ENCODE measurements around the gene LPIN2.
"Not testable (repeated sequence)": the region's sequence is repeated elsewhere in the genome, so short reads cannot be mapped to it uniquely, and the experiment has no call there.

LPIN2 gene, protein sequence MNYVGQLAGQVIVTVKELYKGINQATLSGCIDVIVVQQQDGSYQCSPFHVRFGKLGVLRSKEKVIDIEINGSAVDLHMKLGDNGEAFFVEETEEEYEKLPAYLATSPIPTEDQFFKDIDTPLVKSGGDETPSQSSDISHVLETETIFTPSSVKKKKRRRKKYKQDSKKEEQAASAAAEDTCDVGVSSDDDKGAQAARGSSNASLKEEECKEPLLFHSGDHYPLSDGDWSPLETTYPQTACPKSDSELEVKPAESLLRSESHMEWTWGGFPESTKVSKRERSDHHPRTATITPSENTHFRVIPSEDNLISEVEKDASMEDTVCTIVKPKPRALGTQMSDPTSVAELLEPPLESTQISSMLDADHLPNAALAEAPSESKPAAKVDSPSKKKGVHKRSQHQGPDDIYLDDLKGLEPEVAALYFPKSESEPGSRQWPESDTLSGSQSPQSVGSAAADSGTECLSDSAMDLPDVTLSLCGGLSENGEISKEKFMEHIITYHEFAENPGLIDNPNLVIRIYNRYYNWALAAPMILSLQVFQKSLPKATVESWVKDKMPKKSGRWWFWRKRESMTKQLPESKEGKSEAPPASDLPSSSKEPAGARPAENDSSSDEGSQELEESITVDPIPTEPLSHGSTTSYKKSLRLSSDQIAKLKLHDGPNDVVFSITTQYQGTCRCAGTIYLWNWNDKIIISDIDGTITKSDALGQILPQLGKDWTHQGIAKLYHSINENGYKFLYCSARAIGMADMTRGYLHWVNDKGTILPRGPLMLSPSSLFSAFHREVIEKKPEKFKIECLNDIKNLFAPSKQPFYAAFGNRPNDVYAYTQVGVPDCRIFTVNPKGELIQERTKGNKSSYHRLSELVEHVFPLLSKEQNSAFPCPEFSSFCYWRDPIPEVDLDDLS

DNA sequence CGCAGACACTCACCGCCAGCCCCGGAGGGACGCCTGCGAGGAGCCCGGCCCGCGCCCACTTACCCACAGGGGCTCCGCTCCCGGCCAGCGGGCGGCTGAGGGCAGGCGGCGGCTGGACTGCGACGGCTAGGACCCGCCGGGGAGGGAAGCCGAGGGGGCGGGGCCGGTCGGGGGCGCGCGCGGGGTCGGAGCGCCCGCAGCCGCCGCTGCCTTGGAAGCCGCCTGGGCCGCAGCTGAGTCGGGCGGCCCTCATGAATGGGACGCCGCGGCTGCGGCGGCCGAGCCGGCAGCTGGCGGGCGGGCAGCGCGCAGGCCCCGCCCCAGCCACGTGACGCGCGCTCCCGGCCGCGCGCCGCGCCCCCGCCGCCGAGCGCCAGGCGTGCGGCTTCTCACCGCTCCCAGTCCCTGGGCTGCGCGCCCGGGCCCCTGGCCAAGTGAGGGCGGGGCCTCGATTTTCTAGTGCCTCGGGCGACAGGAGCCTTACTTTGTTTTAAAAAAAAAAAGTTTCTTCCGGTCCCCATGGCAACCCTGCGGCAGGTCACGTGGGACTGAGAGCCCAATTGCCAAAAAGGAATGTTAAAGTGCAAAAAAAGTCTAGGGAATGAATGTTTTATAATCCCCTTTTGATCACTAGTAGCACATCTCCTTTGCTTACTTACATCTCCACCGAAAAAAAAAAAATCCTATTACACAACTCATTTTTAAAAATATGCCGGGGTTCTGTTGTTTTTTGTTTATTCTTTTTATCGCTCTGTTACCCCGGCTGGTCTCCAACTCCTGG lies at the start of gene LPIN2:
LPIN2 (minus strand) TSS at position 121 of the 781 bp plus-strand sequence. CDS start 52,304 bp downstream, outside the sequence.
- peak; percentile 45 for FAIRE-seq
- DNase-seq (ENCODE audit: low spot score), result peak; percentile 88

DNA sequence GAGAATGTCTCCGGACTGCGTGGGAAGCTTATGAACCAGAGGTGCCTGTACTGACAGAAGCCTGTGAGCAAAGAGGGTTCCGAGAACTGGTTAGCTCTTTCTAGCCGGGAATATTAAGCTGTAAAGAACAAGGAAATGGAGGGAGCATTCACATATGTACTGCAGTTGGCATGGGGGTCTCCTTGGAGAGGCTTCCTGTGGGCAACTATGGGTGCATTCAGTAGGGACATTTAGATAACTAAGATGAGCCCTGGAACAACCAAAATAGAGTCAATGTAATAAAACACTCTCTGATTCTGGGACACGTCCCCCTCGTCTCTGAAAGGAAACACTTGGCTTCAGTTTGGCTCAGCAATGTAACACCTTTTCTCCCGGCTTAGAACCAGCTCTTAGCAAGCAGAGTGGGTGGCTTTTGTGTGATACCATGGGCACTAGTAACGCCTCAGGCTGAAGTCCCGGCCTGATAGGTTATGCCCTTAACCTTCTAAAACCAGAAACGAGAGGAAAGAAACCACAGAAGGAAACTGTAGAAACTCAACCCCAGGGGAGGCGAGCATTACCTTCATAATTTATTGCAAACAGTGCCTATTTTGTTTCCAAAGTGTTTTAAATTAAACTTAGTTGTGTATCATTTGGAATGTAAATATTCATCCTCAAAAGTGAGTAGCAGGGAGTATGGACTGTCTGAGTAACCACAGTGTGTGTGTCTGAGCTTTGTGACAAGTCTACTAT lies 48.8 kb upstream of the LPIN2 start:
- DNase-seq (ENCODE audit: low spot score) (no peak), FAIRE-seq (no peak)

DNA sequence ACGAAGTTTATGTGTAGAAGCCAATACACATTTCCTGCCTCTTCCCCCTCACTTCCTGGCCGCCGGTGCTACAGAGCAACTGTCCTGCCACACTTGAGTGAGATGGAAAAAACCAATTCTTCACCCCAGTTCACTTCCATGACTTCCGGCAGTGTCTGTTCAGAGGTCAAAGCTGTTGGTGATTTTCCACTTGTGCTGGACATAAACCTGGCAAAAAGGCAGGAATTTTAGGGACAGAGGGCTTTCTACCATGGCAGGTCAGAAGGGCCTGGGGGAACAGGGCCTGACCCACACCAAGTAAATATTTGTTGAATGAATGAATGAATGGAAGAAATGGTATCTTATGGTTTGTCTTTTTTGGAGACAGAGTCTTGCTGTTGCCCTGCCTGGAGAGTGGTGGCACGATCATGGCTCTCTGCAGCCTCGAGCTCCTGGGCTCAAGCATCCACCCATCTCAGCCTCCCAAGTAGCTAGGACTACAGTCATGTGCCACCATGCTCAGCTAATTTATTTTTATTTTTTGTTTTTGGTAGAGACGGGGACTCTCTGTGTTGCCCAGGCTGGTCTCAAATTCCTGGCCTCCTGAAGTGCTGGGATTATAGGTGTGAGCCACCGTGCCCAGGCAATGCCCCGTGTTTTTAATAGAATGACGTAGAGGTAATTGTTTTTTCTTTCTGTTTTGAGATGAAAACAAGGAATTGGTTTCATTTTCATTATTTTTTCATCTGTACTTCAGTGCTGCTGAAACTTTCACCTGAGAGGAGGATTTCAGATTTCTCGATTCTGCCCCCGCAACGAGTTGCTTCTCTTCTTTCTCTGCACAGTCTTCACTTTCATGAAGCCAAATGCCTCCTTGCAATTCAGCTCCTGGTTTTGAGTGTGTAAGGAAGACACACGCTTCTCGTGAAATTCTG lies 48.0 kb upstream of the LPIN2 start:
- DNase-seq (ENCODE audit: low spot score) (no peak), FAIRE-seq (no peak)

DNA sequence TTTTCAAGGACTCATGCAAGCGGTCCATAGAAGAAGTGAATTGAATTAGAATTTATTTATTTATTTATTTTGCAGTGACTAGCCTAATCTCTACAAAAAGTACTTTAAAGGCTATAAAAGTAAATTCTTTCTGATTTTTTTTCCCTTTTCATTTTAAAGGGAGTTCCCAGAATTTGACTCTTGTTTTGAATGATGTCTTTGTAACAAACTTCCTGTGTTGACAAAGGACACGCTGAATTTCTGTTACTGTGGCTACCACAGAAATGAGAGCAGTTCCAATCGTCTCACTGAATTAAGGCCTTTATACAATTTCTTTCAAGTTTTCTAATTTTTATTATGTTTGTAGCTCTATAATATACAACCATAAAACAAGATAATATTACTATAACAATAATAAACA lies 46.3 kb upstream of the LPIN2 start:
- no peak for FAIRE-seq

DNA sequence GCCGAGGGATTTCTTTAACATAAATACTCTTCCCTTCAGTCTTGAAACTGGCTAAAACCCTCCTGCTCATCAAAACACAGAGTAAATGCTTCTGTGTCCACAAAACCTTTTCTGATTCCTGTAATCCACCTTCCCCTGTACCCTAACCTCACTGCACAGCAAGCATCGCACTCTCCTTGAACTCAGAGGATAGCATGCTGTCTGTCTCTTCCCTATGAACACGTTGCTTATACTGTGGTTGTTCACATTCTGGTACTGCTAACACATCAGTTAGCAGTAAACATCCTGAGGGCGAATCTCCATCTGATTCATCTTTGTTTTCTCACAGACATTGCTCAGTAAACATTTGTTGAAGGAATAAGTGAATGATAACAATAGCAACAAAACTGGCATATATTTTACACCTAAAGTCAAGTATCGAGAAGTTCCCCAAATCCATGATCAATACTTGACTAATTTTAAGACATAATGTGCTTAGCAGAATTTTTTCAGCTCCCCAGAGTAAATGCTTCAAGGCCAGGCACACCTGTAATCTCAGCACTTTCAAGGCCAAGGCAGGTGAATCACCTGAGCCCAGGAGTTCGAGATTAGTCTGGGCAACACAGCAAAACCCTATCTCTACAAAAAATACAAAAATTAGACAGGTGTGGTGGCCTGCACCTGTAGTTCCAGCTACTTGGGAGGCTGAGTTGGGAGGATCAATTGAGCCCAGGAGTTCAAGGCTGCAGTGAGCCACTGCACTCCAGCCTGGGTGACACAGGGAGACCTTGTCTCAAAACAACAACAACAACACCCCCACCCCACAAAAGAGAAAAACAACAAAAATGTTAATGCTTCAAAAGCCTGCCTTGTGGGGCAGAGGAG lies 45.6 kb upstream of the LPIN2 start:
- no peak for DNase-seq (ENCODE audit: low spot score)
- FAIRE-seq, result no peak

More for the DNA sequence above, 46.3 kb upstream of the LPIN2 start:
- DNase-seq (ENCODE audit: low spot score), result no peak

DNA sequence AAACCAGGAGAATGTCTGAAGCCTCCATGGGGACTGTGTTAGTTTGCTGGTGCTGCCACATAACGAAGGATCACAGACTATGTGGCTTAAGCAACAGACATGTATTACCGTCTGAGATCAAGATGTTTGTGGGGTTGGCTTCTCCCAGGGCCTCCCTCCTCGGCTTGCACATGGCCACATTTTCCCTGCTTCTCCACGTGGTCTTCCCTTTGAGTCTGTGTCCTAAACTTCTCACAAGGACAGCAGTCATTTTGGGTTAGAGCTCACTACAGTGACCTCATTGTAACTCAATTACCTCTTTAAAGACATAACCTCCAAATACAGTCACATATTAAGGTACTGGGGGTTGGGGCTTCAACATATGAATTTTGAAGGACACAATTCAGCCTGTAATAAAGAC lies 44.6 kb upstream of the LPIN2 start:
- DNase-seq (ENCODE audit: low spot score) (no peak), FAIRE-seq (no peak)

DNA sequence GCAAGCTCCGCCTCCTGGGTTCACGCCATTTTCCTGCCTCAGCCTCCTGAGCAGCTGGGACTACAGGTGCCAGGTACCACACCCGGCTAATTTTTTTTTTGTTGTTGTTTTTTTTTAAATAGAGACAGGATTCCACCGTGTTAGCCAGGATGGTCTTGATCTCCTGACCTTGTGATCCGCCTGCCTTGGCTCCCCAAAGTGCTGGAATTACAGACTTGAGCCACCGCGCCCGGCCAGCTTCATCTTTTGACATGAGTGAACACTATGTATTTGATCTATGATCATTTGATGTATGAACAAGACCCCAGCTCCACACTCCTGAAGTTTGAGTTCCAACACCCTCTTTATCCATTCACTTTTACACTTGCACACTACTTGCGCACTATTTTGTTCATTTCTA lies 43.4 kb upstream of the LPIN2 start:
- FAIRE-seq (no peak), DNase-seq (ENCODE audit: low spot score) (no peak)

DNA sequence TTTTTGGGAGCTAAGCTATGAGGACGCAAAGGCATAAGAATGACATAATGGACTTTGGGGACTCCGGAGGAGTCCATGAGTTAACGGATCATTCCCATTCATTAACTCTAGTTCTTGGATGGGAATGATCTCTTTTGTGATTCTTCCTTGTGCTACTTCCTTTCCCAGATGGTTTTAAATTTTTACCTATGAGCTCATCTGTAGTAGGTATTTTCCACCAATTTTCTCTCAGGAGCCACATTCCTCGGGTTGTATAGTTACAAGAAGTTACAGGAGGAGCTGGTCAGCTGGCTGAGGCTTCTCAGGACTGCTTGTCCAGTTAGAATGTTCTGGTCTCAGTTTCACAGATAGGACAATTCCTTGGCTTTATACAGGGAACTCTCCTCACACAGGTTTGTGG lies 42.9 kb upstream of the LPIN2 start:
- DNase-seq (ENCODE audit: low spot score) (no peak), FAIRE-seq (no peak)

DNA sequence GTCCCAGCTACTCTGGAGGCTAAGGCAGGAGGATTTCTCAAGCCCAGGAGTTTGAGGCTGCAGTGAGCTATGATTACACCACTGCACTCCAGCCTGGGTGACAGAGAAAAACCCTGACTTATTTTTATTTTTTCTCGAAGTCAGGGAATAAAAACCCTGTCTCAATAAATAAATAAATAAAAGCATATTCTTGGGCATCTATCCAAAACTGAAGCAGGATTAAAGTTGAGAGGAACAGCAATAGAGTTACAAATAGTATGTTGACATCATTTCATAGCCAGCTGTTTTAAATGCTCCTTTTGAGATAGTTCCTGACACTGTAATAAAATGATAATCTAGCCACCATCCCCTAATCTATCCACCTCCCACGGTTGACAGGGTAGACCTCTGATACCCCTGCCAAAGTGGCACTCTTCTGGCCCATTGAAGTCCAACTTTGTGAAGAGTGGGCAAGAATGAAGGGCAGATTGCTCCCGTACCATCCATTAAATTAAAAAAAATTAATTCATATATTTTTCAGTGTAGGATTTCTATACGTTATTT lies 42.3 kb upstream of the LPIN2 start:
- FAIRE-seq (no peak), DNase-seq (ENCODE audit: low spot score) (no peak)

DNA sequence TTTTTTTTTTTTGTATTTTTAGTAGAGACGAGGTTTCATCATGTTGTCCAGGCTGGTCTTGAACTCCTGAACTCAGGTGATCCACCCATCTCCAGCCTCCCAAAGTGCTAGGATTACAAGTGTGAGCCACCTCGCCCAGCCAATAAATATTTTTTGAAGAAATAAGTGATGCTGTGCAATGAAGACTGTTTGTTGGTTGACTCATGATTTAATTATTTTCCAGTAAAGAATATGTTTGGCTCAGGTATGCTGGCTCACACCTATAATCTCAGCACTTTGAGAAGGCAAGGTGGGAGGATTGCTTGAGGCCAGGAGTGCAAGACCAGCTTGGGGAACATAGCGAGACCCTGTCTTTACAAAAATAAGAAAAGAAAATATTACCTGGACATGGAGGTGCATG lies 41.8 kb upstream of the LPIN2 start:
- DNase-seq (ENCODE audit: low spot score) (no peak), FAIRE-seq (no peak)

DNA sequence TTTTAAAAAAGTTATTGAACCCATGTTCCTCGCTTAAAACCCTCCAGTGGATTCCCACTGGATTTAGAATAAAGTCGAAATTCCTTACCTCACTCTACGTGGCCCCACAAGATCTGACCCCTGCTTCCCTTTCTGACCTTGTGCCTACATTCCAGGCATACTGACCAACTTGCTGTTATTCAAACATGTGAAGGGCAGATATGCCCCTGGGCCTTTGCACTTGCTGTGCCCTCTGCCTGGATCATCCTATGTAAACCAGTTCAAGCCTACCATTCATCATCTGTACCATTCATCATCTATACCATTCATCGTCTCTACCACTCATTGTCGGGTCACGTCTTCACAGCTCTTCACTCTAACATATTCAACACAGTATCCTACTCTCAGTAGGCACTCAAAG lies 41.3 kb upstream of the LPIN2 start:
- no peak for DNase-seq (ENCODE audit: low spot score)

DNA sequence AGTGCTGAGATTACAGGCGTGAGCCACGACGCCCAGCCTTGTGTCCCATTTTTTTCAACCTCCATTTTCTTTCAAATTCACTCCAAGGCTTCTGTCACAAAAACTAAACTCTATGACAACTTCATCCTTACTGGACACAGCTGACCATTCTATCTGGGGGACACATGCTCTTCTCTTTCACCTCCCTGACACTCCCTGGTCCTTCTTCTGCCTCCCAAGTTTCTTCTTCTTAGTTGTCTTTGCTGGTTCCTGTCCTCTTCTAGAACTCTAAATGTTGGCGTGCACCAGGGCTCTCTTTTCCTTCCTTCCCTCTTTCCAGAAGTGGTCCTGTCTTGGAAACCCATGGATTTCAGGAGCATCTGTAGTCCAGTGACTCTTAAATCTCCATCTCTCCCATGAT lies 40.1 kb upstream of the LPIN2 start:
- DNase-seq (ENCODE audit: low spot score) (no peak), FAIRE-seq (no peak)

More for the DNA sequence above, 41.3 kb upstream of the LPIN2 start:
- no peak for FAIRE-seq

DNA sequence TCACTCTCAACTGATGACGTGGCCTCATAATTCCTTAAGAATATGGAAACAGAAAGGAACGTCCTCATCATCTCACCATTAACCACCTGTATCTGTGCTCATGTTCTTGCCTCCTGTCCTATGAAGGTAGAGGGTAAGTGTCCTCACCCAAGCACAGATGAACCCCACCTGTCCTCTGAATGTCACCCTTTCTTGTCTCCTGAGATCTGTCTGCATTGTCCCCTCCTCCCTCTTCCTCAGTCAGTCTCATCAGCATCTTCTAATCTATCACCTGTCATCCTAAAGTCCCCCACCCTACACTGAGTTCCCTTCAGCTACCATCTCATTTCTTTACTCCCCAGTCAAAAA lies 39.4 kb upstream of the LPIN2 start:
- no peak for DNase-seq (ENCODE audit: low spot score)
- FAIRE-seq, result no peak

DNA sequence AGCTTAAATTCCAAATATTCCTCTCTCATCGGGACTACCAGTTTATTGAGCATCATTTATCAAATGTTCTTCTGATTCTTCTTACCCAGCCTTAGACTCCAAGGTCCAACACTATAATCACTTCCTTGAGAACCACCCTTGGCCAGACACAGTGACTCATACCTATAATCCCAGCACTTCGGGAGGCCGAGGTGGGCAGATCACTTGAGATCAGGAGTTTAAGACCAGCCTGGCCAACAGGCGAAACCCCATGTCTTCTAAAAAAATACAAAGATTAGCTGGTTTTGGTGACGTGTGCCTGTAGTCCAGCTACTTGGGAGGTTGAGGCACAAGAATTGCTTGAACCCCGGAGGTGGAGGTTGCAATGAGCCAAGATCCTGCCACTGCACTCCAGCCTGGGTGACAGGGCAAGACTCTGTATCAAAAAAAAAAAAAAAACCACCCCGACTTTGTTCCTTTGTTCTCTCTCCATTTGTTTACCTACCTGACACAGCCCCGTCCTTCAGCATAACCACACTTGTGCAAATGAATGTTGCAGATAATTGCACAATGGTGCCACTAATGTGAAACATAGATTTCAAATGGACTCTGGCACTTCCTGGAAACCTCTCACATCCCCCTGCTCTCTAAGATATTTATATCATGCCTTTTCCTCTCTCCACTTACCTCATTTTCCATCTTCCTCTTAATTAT lies 38.9 kb upstream of the LPIN2 start:
- FAIRE-seq, result no peak
- DNase-seq (ENCODE audit: low spot score), result no peak

DNA sequence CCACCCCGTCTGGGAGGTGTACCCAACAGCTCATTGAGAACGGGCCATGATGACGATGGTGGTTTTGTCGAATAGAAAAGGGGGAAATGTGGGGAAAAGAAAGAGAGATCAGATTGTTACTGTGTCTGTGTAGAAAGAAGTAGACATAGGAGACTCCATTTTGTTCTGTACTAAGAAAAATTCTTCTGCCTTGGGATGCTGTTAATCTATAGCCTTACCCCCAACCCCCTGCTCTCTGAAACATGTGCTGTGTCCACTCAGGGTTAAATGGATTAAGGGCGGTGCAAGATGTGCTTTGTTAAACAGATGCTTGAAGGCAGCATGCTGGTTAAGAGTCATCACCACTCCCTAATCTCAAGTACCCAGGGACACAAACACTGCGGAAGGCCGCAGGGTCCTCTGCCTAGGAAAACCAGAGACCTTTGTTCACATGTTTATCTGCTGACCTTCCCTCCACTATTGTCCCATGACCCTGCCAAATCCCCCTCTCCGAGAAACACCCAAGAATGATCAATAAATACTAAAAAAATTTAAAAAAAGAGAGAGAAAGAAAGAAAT lies 37.0 kb upstream of the LPIN2 start:
- not testable (repeated sequence) for FAIRE-seq; DNase-seq (ENCODE audit: low spot score)

DNA sequence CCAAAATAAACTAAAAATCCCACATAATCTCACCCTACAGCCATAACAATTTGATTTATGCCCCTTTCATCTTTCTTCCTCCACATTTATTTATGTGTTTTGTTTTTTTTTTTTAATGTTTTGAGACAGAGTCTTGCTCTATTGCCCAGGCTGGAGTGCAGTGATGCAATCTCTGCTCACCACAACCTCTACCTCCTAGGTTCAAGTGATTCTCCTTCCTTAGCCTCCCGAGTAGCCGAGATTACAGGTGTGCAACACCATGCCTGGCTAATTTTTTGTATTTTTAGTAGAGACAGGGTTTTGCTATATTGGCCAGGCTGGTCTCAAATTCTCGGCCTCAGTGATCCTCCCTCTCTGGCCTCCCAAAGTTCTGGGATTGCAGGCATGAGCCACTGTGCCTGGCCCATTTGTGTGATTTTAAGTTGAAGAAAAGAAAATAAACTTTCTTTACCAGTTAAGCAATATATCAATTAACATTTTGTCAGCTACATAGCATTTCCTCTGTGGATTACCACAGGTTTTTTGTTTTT lies 35.9 kb upstream of the LPIN2 start:
- FAIRE-seq (no peak), DNase-seq (ENCODE audit: low spot score) (no peak)

DNA sequence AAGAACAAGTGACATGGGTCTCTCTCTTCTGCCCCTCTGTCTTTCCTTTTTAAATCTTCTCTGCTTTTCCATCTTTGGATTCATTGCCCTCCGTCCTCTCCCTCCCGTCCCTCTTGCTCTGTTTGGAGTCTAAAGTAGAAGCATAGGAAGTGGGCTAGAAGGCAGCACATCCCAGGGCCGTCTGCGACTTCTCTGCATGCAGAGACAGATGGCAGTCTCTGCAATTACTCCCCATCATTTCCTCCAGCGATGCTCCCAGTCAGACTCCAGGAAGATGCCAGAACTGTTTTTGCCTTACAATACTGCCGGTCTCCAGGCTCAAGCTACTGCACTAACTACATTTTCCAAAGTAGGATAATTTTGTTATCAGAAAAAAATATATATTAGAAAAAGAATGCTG lies 35.2 kb upstream of the LPIN2 start:
- FAIRE-seq (no peak), DNase-seq (ENCODE audit: low spot score) (no peak)

All from RCC 7860 (cell line).